Stimulated activated CD4-positive, alpha-beta T cell treated with anti-CD3 and anti-CD28 coated beads, Interleukin-15, amount 100 ng/mL, for 24 hours (primary cell): Measurements from ENCODE around the gene CCZ1.
"Not testable (repeated sequence)": the region's sequence is repeated elsewhere in the genome, so short reads cannot be mapped to it uniquely, and the experiment has no call there.

Source experiments
- DNase-seq: peaks from one replicate; pipeline ENCODE4 v3.0.0-alpha.2; 2020

CCZ1 gene

DNA sequence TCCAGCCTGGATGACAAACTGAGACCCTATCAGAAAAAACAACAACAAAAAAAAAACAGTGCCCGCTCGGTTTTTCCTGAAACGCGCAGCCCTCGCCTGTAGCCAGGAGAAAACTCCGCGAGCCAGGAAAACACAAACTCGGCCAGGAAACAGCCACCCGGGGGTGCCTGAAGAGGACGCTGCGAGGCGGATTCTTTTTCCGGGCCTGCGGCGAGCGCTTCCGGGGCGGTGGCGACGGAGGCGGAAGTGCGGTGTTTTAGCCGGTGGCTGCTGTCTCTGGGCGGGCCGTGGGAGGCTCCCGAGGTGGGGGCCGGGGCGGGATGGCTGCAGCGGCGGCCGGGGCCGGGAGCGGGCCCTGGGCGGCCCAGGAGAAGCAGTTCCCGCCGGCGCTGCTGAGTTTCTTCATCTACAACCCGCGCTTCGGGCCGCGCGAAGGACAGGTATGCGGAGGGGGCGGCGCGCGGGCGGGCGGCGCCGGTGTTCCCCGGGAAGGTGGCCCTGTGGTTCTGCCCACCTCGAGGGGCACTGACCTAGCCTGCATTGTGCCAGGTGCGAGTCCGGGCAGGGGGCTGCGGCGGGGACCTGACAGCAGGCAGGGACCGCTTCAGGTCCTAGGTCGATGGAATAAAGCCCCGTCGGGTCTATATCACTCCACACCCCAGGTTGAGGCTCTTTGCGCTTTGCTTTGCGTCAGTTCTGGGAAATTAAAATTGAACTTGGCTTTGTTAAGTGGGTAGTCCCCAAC lies at the start of gene CCZ1:
CCZ1 (plus strand) TSS at position 254 of the 745 bp plus-strand sequence; CDS start at position 321, 67 bp downstream.
- peak; percentile 87 for DNase-seq

DNA sequence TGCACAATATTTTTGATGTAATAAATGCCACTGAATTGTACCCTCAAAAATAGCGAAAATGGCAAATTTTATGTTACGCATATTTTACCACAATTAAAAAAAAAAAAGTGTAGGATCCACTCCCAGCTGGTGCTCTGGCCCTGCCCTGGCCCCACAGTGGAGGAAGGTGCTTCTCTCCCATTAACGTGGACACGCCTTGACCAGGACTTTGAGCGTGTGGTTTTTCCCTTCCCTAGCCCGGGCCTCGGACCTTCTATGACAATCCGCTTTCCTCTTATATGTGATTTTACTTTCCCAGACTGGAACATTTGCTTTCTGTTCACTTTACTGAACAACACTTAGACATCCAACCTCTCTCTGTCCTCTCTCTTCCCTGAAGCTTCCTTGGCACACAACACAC lies 47.6 kb upstream of the CCZ1 start:
- no peak for DNase-seq

DNA sequence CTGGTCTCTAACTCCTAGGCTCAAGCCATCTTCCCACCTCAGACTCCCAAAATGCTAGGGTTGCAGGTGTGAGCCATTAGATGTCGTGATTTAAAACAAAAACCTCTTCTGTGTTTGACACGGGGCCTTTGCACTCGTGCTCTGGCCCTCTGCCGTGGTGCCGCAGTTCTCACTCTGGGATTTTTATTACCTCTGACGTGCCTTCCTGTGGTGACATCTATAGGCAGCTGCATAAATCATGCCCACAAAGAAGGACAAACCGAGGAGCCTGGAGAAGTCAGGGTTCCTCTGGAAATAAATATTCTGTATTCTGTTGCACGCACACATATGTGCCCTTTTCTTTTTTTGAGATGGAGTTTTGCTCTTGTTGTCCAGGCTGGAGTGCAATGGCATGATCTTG lies 43.8 kb upstream of the CCZ1 start:
- DNase-seq, result no peak

GRCh38 chr7:5857041-5857575 lies 41.4 kb upstream of the CCZ1 start:
- DNase-seq, result not testable (repeated sequence)

- DNase-seq, result not testable (repeated sequence)
Observed at GRCh38 chr7:5858494-5858893, 40.0 kb upstream of the CCZ1 start.

- not testable (repeated sequence) for DNase-seq
Observed at GRCh38 chr7:5861281-5861680, 37.3 kb upstream of the CCZ1 start.

DNA sequence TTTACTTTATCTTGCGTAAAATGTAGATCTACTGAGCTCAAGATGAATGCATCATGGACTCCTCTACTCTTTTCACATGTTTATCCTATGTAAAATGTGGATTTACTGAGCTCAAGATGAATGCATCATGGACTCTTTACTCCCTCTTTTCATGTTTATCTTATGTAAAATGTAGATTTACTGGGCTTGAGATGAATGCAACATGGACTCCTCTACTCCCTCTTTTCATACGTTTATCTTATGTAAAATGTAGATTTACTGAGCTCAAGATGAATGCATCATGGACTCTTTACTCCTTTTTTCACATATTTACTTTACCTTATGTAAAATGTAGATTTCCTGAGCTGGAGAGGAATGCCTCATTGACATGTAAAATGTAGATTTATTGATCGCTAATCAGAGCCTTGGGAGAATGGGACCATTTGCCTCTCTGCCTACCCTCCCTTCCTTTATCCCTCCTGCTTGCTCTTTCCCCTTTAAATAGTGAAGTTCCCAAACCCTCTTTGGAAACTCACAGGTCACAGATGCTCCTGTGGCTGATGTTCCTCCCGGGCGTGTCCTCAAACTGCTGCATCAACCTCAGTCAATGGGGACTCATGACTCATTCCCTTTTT lies 35.7 kb upstream of the CCZ1 start:
- DNase-seq, result not testable (repeated sequence)

- DNase-seq, result not testable (repeated sequence)
Observed at GRCh38 chr7:5865279-5865931, 33.1 kb upstream of the CCZ1 start.

DNA sequence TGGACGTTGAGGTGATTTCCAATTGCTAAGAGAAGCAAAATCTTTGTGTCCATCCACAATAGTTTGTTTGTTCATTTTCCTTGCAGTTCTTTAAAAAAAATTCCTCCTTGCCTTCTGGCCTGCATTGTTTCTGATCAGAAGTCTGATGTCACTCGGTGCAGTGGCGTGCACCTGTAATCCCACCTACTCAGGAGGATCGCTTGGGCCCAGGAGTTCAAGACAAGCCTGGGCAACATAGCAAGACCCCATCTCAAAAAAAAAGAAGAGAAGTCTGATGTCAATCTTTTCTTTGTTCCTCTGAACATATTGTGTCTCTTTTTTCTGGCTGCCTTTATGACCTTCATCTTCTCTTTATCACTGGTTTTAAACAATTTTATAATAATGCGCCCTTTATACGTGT lies 31.5 kb upstream of the CCZ1 start:
- no peak for DNase-seq

- DNase-seq, result not testable (repeated sequence)
Observed at GRCh38 chr7:5868928-5869341, 29.6 kb upstream of the CCZ1 start.

DNA sequence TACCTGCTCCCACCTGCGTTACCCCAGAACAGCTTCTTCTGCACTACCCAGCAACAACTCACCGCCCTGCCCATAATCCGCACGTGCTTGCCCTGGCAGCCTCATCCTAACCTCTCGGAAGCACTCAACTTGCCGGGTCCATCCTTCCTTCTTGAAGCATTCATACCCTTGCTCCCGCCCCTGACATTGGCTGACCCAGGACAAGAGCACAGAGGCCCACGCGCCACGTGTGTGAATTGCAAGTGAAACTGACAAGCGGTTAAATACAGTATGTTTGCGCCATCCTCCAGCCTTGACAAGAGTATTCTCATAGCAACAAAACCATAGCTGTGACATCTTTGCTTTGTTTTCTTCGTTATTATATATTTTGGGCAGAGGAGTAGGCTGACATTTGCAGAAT lies 28.8 kb upstream of the CCZ1 start:
- no peak for DNase-seq

GRCh38 chr7:5870311-5870710 lies 28.2 kb upstream of the CCZ1 start:
- no peak for DNase-seq

GRCh38 chr7:5872326-5872725 lies 26.2 kb upstream of the CCZ1 start:
- DNase-seq, result no peak

- not testable (repeated sequence) for DNase-seq
Observed at GRCh38 chr7:5879591-5879990, 18.9 kb upstream of the CCZ1 start.

DNA sequence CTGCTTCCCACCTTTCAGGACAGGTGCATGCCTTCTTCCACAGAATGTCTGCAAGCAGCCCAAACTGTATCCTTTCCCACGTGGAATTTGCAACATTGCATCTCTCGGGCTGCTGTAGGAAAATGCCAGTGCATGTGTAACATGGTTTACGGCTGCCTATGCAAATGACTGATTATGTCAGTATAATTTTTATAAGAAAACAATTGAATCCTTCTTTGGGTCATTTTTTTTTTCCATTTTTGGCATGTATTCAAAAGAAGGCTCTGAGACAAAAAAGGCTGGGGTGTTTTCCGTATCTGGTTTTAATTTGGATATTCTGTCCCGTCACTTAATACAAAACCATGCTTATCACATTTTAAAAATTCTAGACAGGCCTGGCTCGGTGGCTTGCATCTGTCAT lies 18.4 kb upstream of the CCZ1 start:
- not testable (repeated sequence) for DNase-seq

- not testable (repeated sequence) for DNase-seq
Observed at GRCh38 chr7:5884431-5884830, 14.1 kb upstream of the CCZ1 start.

DNA sequence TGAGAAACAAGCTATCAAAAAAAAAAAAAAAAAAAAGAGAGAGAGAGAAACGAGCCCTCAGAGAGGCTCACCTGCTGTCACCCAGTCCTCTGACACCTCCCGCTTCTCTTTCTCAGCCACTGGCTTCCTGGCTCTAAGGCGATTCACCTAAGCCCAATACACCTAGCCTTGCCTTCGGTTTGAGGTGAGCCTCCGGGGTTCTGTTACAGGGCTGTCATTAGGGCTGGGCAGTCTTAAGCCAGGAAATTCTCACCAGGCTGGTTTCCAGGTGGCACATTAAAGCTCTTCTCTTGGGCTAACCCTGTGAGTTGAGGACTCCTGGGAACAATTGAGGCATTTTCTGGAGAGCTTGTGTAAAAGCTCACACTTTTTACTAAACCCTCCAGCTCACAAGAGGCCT lies 10.5 kb upstream of the CCZ1 start:
- DNase-seq, result not testable (repeated sequence)

DNA sequence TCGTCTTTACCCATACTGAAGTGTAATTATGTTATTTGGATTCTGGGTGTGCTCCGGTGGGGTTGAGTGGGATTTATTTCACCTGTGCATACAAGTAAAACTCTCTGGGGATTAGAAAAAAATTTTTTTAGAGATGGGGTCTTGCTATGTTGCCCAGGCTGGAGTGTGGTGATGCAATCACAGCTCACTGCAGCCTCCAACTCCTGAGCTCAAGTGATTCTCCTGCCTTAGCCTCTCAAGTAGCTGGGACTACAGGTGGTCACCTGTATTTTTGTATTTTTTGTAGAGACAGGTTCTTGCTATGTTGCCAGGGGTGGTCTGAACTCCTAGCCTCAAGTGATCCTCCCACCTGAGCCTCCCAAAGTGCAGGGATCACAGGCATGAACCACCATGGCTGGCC lies 8.3 kb upstream of the CCZ1 start:
- DNase-seq, result not testable (repeated sequence)

- no peak for DNase-seq
Observed at GRCh38 chr7:5892498-5892897, 6.0 kb upstream of the CCZ1 start.

- not testable (repeated sequence) for DNase-seq
Observed at GRCh38 chr7:5897369-5897919, 1.1 kb upstream of the CCZ1 start.

DNA sequence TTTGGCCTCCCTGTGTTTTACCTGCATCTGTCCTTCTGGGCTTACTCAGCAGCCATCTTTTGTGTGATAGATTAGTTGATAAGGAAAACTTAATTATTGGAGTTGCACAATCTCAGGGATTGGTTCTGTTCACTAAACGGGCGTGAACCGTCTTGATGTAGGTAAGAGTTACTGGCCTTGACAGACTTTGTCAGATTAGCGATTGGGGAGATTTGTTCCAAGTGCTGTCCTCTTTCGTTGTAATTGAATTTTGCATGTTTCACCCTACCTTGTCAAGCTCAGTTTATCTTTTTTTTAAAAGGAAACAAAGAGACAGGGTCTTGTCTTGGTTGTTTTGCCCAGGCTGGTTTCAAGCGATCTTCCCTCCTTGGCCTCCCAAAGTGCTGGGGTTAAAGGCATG lies 4.5 kb downstream of the CCZ1 start:
- not testable (repeated sequence) for DNase-seq

- DNase-seq, result not testable (repeated sequence)
Observed at GRCh38 chr7:5904726-5905125, 6.2 kb downstream of the CCZ1 start.

GRCh38 chr7:5908835-5909234 lies 10.3 kb downstream of the CCZ1 start:
- not testable (repeated sequence) for DNase-seq
